GM12878 (cell line): ENCODE measurements around the gene HOXD9. TPM values are rescaled to one million over a fixed set of nuclear protein-coding genes. Genes with fewer than 3 reads are reported as not detected.

ENCODE experiments used
- CUX1 ChIP-seq: IDR thresholded peaks from 2 replicates; pipeline ENCODE4 v1.6.1; 2012; ENCODE audit warnings: improper control_type of control experiment, low read depth, low read length; ENCODE audit not compliant: insufficient replicate concordance
- E2F8 ChIP-seq: fragments of 450-650 bp; IDR thresholded peaks from 2 replicates; pipeline ENCODE4 v1.6.1; 2018; ENCODE audit warnings: mild to moderate bottlenecking, low read depth, moderate library complexity; ENCODE audit not compliant: partially characterized antibody
- IKZF1 ChIP-seq: fragments of 450-650 bp; conservative IDR thresholded peaks from 2 replicates; pipeline ENCODE4 v1.6.1; 2017; ENCODE audit warnings: antibody characterized with exemption, mild to moderate bottlenecking
- IRF5 ChIP-seq: fragments of 450-650 bp; IDR thresholded peaks from 2 replicates; pipeline ENCODE4 v1.6.1; 2017; ENCODE audit warnings: borderline replicate concordance
- KDM1A ChIP-seq: fragments of 200-600 bp; sonication (generic); IDR thresholded peaks from 2 replicates; pipeline ENCODE4 v1.6.1; 2016; ENCODE audit warnings: borderline replicate concordance
- KLF5 ChIP-seq: fragments of 450-650 bp; IDR thresholded peaks from 2 replicates; pipeline ENCODE4 v1.6.1; 2014; ENCODE audit warnings: mild to moderate bottlenecking; ENCODE audit not compliant: partially characterized antibody
- MTA3 ChIP-seq: IDR thresholded peaks from 2 replicates; pipeline ENCODE4 v1.6.1; 2012; ENCODE audit warnings: low read length, inconsistent platforms, borderline replicate concordance
- PAX8 ChIP-seq: fragments of 450-650 bp; IDR thresholded peaks from 2 replicates; pipeline ENCODE4 v1.6.1; 2017; ENCODE audit warnings: mild to moderate bottlenecking, moderate library complexity
- POLR2A ChIP-seq: IDR thresholded peaks from 2 replicates; pipeline ENCODE4 v1.6.1; 2011; ENCODE audit warnings: low read depth, mild to moderate bottlenecking, low read length
- SMARCA5 ChIP-seq: fragments of 450-650 bp; IDR thresholded peaks from 2 replicates; pipeline ENCODE4 v1.6.1; 2017; ENCODE audit warnings: mild to moderate bottlenecking
- SP1 ChIP-seq: IDR thresholded peaks from one replicate; pipeline ENCODE4 v1.6.1; 2011; ENCODE audit warnings: low read depth, low read length
- USF2 ChIP-seq: IDR thresholded peaks from 2 replicates; pipeline ENCODE4 v1.6.1; 2011; ENCODE audit warnings: low read depth, low read length, improper control_type of control experiment, borderline replicate concordance
- YY1 ChIP-seq: IDR thresholded peaks from 2 replicates; pipeline ENCODE4 v1.6.1; 2011; ENCODE audit warnings: low read depth, mild to moderate bottlenecking, low read length
- ZBTB11 ChIP-seq: fragments of 450-650 bp; formaldehyde crosslinking; IDR thresholded peaks from 2 replicates; pipeline ENCODE4 v1.5.0; 2022; ENCODE audit warnings: mild to moderate bottlenecking, missing genetic modification characterization
- ZNF217 ChIP-seq: fragments of 450-650 bp; IDR thresholded peaks from 2 replicates; pipeline ENCODE4 v1.6.1; 2017; ENCODE audit warnings: antibody characterized with exemption, mild to moderate bottlenecking
- ZNF384 ChIP-seq: IDR thresholded peaks from 2 replicates; pipeline ENCODE4 v1.6.1; 2012; ENCODE audit warnings: low read depth, mild to moderate bottlenecking, low read length, improper control_type of control experiment, borderline replicate concordance
- polyA plus RNA-seq, 11 experiments: library from polyadenylated mRNA; depleted of rRNA in 4 of 11; unstranded in 6 of 11; stranded (reverse) in 5 of 11; fragments of >200 nt; fragmentation: Nextera tagmentation in 4 of 11; fragmentation: Illumina TruSeq in 1 of 11; extraction: Ambion mirVana in 4 of 11; extraction: Trizol in 1 of 11; gene quantifications; 1 replicate in 1 of 11; 2 replicates in 10 of 11; pipeline versions ENCODE4 v1.2.1 to v1.2.3, GENCODE V29; 2011 to 2016; ENCODE audit warnings: inconsistent platforms in 2 of 11, missing spikeins in 2 of 11, low read depth in 1 of 11
- total RNA-seq, 4 experiments: library from RNA; depleted of rRNA in 3 of 4; stranded (reverse); fragments of >200 nt in 3 of 4; fragmentation: Illumina TruSeq in 1 of 4; extraction: Trizol in 1 of 4; gene quantifications; 2 replicates each; pipeline versions ENCODE4 v1.2.1 to v1.2.3, GENCODE V29; 2013 to 2021

HOXD9 gene
- total and polyA plus RNA-seq, 10 of the 15 experiments (the other 5 are each of a cell fraction or from before 2014, with no cell fraction given): not detected

- TF ChIP-seq ZBTB11 (CRISPR knock-in tag) (no peak), YY1 (peak; percentile 59; the same call in 1 of the 2 replicates), ZNF384 (no peak), ZNF217 (0 out of 2 replicates have a peak, but pooled peaks have one; percentile 48), IKZF1 (peak; percentile 76), E2F8 (no peak), SP1 (no peak), SMARCA5 (peak; percentile 89), POLR2A (no peak; the same call in 1 of the 2 replicates), MTA3 (no peak), IRF5 (no peak), PAX8 (no peak), KLF5 (no peak), USF2 (no peak), KDM1A (no peak), CUX1 (no peak)
These were observed 18.2 kb downstream of the HOXD9 start (continued) for GRCh38 chr2:176140513-176141317.
